HG02642 (cell line): ENCODE data around the gene SDK2.
"Not testable (repeated sequence)": the region's sequence is repeated elsewhere in the genome, so short reads cannot be mapped to it uniquely, and the experiment has no call there.

ENCODE experiments used
- ATAC-seq: cut with Tn5 transposase; IDR thresholded peaks from one replicate; pipeline ENCODE4 v1.9.1; 2021; ENCODE audit warnings: mild to moderate bottlenecking; ENCODE audit not compliant: unreplicated experiment, poor library complexity

The SDK2 gene

GRCh38 chr17:73470316-73470826, 173.9 kb downstream of the SDK2 start:
- no peak for ATAC-seq

GRCh38 chr17:73469311-73469710, 174.9 kb downstream of the SDK2 start:
- no peak for ATAC-seq

- ATAC-seq, result no peak
Observed at GRCh38 chr17:73468221-73468620, 176.0 kb downstream of the SDK2 start.

GRCh38 chr17:73467651-73468050, 176.6 kb downstream of the SDK2 start:
- ATAC-seq, result no peak

- no peak for ATAC-seq
Observed at GRCh38 chr17:73466704-73467433, 177.4 kb downstream of the SDK2 start.

- no peak for ATAC-seq
Observed at GRCh38 chr17:73465953-73466230, 178.4 kb downstream of the SDK2 start.

- ATAC-seq, result no peak
Observed at GRCh38 chr17:73465130-73465952, 178.9 kb downstream of the SDK2 start.

GRCh38 chr17:73464447-73464846, 179.8 kb downstream of the SDK2 start:
- ATAC-seq, result no peak

GRCh38 chr17:73463821-73464220, 180.4 kb downstream of the SDK2 start:
- ATAC-seq, result no peak

GRCh38 chr17:73462823-73463222, 181.4 kb downstream of the SDK2 start:
- no peak for ATAC-seq

- ATAC-seq, result no peak
Observed at GRCh38 chr17:73459980-73460379, 184.3 kb downstream of the SDK2 start.

GRCh38 chr17:73455767-73456166, 188.5 kb downstream of the SDK2 start:
- ATAC-seq, result no peak

- ATAC-seq, result no peak
Observed at GRCh38 chr17:73455050-73455687, 189.1 kb downstream of the SDK2 start.

GRCh38 chr17:73453494-73453893, 190.8 kb downstream of the SDK2 start:
- ATAC-seq, result not testable (repeated sequence)

GRCh38 chr17:73453090-73453489, 191.2 kb downstream of the SDK2 start:
- no peak for ATAC-seq

GRCh38 chr17:73452009-73452408, 192.2 kb downstream of the SDK2 start:
- no peak for ATAC-seq

GRCh38 chr17:73447319-73447718, 196.9 kb downstream of the SDK2 start:
- ATAC-seq, result no peak

- no peak for ATAC-seq
Observed at GRCh38 chr17:73446617-73447016, 197.6 kb downstream of the SDK2 start.

- no peak for ATAC-seq
Observed at GRCh38 chr17:73445466-73445865, 198.8 kb downstream of the SDK2 start.

GRCh38 chr17:73444021-73444420, 200.2 kb downstream of the SDK2 start:
- ATAC-seq, result no peak

GRCh38 chr17:73439597-73439996, 204.6 kb downstream of the SDK2 start:
- ATAC-seq, result no peak
